GM19238 (cell line): ENCODE measurements around the gene KDR.

Experiments
- DNase-seq: peaks from one replicate; pipeline ENCODE4 v3.0.0; 2011; ENCODE audit warnings: low spot score; ENCODE audit not compliant: insufficient read length

The KDR gene

DNA sequence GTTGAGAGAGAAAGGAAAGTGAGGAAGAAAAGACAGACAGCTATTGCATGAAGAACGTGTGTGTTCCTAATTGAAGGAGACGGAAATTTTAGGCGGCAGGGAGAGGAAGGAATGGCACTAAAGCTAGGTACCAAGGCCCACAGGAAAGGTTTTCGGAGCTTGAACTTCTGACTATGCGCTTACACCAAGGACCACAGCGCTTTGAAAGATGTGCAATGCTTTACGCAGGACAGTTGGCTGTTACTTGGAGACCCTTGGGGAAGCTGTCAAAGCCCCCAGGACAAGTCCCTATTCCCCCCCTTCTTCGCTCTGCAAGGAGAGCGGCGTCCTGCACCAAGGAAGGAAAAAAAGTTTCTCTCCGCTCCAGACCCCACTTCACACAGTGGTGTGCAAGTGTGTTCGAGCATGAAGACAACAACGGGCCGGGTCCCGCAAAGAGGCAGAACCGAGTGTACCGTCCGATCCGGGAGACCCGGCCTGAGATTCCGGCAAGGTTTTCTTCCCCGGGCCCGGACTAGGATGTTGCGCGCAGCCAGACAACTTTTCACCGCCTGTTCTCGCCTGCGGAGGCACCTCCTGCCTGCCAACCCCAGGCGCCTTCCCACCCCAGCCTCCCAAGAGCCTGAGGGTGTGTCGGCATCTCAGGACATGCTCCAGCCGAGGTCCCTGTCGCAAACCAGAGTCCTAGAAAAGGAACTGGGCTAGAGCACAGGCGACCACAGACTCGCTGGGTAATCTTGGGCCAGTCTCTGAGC is 896 bp downstream of the KDR start:
- DNase-seq: no peak

DNA sequence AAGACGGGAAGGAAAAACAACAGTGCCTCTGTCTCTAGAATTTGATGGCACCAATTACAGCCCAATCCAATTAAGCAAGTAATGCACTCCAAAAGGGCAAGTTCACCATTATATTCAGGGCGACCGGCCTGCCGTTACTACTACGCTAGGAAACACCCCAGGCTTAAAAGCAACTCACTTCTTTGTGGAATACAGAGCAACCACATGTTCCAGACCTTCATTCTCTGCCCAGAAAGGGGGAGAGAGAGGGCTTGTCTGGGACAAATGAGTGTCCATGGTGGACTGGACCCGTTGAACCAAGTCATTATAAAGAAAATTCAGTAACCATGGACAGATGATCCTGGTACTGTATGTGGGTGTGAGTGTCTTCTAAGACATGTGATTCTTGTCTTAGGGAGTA is 1.6 kb downstream of the KDR start:
- no peak for DNase-seq

DNA sequence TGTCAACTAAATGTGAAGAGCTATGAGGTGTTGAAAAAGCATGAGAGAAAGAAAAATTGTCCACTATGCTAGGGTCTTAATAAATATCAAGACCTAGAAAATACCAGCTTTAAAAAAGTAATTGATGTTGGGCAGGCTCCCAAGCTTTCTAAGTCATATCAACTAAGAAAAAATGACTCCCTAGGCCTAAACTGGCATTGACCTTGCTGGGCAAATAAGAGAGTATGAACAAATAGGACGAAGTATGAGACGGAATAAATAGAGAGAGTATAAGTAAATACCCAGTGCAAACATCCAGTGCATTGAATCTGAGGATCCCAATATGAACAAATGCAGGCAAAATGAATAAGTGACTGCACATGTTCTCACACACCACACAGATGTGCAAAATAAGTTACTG is 3.2 kb downstream of the KDR start:
- no peak for DNase-seq

DNA sequence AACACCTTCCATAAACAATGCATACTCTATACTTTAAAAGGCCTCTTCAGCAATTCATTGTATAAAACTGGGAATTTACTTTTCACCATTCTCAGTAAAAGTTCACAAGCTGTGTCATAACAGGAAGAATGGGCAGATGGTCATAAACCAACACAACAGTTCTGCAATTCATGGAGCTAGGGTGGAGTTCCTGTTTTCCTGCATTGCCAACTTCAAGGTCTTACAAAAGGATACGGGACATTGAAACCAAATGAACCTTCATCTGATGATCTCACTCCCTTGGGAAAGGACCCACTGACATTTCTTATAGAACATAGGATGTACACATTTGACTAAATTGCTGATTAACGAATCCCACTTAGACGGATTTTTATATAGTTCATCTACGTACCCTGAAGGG is 4.1 kb downstream of the KDR start:
- no peak for DNase-seq

DNA sequence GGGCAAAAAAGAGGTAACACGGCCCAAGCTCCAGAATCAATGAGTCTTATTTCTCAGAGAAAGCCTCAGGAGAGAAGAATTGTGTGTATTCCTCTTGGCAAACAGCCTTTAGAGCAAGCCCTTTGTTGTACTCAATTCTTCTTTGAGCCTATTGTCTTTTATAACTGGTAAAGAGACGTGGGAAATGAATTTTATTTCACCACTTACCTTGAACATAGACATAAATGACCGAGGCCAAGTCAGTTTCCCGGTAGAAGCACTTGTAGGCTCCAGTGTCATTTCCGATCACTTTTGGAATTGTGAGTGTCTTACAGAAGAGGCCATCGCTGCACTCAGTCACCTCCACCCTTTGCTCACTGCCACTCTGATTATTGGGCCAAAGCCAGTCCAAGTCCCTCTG is 7.0 kb downstream of the KDR start:
- DNase-seq: no peak

DNA sequence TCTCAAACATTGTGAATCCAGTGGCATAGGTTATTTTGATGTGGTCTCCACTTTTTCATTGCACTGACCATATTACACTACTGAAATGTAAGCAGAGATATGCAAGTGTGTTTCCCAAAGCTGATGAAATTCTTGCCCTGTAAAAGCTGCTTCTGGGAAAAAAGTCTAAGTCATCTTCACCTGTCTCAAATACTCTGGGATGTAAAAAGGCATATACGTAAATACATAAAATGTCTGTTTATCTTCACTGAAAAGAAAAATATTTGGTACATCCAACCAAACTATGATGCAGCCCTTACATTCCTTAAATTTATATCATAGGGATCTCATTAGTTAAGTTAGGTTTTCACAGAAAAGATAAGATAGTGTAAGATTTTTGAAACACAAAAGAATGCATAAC is 7.9 kb downstream of the KDR start:
- DNase-seq: no peak

DNA sequence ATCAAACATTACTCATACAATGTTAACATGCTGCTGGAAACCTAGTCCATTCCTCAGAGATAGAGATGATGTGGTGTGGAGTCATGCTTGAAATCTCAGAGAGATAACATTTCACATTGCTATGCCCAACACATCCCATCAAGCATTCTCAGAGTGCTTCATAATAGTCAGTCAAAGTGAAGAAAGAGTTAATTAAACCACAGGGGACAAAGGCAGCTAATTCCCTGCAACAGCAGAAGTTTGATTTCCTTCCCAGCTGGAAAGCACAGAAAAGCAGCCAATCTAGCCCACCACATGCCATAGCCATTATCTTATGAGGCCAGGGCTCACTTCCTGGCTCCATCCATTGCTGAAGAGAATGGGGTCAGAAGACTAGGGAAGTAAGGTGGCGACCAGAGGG is 8.9 kb downstream of the KDR start:
- DNase-seq: no peak

DNA sequence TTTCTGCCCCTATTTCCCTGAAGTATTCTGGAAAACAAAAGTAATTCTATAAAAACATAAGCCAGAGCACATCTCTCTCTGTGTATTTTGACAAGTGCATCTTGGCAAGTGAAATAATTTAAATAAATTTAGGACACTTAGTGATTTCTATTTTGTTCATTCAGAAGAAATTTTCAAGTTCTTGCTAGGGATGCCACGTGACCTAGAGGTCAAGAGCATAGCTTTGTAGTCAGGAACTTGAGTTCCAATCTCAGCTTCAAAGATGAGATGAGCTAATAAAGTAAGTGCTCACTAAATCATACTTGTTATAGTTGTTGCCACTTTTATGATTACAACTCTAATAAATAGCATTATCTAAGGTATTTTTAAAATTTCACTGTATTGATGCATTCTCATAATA is 13.8 kb downstream of the KDR start:
- DNase-seq: no peak

DNA sequence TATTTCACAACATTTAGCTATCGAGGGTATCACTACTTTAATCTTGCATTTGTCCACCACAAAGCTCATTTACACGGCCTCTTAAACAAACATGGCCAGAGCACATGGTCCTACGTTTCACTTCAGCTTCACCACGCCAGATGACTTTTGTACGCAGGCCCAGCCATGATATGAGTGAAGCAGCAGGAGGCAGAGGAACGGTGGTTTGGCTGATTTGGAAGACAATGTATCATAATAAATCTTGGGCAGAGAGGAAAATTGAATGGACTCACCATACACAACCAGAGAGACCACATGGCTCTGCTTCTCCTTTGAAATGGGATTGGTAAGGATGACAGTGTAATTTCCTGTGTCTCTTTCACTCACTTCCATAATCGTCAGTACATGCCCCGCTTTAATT is 15.3 kb downstream of the KDR start:
- no peak for DNase-seq

DNA sequence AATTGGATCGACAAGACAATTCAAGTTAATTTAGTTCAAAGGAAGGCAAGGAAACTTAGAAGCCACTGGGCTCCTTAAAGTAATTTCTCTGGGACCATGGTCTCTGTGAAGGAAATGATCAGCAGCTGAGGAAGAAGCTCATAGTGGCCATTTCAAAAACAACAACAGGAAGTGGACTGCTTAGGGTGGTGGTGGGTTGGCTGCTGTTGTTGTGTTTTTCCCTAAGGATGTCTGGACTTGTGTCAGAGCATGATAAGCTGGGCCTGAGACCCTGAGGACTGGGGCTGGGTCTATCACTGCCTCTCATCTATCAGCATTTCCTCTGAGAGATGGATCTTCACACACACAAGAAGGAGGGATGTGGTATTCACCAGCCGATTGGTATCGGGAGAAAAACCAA is 18.3 kb downstream of the KDR start:
- DNase-seq: no peak

DNA sequence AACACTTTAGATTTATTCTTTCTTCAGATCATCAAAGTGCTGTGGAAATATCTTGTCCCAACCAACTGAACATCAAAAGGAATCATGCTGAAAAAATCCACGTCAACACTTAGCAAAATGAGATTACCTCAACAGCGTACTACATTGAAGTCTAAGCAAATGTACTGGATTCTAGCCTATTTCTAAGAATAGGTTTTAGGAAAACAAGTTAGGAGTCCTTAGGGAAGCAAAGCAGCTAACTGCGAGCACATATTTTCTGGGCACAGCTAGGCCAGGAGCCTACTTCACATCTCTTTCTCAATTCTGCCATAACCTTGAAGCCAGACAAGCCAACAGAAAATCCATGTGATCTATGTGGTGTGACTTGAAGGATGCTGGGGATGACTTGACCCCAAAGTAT is 22.2 kb downstream of the KDR start:
- DNase-seq: no peak

DNA sequence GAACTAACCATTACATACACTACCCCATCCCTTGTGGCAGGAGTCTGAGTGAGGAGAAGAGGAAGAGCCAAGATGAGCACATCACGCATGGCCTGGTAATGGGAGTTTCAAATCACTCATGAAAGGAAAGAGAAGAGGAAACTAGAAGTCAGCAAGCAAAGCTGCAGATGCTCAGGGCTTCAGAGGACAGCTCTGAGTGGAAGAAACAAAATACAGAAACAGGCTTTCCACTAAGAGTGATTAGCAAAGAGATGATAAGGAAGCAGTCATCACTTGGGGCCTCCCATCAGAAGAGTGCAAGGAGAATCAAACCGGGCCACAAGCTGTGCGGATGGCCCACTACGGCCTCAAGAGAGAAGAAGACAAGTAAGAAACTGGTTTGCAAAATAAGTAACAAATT is 25.6 kb downstream of the KDR start:
- DNase-seq: no peak

DNA sequence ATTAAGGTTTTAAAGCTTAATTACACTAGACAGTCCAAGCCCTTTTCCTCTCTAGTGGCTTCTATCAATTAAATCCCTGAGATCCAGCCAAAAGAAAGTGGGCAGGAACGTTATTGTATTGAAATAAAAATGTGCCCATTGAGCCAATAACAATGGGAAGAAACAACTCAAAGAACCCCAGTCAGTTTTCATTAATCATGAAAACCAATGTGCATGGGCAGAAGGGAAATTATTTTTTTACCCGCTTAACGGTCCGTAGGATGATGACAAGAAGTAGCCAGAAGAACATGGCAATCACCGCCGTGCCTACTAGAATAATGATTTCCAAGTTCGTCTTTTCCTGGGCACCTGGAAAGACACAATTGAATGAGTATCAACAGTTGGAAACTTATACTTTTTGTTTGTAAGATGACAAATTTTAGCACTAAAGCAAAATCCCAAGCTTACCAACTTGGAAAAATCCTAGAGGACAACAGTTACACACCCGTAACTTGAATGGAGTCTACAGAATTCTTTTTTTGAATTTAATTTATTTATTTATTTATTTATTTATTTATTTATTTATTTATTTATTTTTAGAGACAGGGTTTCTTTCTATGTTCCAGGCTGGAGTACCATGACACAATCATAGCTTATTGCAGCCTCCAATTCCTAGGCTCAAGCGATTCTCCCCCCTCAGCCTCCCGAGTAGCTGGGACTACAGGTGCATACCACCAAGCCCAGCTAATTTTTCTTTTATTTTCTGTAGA is 26.8 kb downstream of the KDR start:
- no peak for DNase-seq

DNA sequence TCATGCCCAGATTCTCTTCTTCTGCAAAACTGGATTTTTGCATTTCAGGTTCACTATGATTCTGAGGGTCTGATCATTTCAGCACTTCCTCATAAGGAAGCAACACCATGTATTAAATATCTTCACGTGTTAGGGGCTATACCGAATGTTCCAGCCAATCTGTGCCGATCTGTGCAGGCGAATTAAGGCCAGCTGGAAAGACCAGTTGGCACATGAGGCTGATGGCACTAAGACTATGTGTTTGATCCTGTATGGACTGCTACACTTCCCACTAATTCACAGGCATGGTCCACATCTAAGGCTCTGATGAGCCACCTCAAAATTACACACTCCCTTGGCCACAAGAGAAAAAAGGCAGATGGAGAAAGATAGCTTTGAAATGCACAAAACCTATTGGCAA is 28.8 kb downstream of the KDR start:
- no peak for DNase-seq

DNA sequence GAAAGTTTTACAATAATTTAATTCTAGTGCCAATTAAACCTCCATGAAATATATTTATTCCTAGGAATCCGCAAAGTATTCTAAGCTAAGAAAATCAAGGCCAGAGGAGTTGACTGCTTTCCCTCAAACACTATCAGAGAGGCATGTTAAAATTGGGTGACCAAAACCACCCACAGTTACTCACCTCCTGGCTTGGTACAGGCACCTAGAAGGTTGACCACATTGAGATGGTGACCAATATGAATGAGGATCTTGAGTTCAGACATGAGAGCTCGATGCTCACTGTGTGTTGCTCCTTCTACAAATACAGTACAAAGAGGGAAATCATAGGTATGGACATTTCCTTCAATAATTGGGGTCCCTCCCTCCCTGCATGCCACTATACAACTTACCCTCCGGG is 29.4 kb downstream of the KDR start:
- DNase-seq: no peak

DNA sequence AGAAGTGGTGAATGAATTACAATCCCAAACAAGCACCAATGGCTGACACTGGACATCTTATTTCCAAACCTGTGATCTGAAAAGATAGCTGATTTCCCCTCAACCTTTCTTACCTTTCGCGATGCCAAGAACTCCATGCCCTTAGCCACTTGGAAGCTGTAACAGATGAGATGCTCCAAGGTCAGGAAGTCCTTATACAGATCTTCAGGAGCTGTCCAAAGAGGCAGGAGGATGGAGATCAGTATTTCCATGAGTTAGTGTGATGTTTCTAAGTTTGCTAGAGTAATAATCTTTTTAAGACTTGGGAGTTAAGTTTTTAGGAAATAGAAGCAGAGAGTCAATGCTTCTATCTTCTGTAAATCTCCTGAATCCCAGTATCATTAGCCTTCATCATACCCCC is 32.9 kb downstream of the KDR start:
- no peak for DNase-seq

DNA sequence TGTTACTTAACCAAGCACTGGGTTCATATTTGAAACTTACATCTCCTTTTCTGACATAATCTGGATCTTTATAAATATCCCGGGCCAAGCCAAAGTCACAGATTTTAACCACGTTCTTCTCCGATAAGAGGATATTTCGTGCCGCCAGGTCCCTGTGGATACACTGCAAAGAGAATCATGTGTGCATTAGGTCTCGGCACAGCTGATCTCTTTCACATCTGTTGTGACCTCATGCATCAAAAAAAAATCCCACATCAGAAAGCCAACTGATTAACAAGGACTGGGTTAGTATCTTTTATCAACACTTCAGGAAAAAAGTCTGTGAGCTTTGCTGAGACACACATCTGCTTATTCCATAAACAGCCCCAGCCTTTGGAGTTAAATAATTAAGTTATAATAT is 35.5 kb downstream of the KDR start:
- DNase-seq: no peak

DNA sequence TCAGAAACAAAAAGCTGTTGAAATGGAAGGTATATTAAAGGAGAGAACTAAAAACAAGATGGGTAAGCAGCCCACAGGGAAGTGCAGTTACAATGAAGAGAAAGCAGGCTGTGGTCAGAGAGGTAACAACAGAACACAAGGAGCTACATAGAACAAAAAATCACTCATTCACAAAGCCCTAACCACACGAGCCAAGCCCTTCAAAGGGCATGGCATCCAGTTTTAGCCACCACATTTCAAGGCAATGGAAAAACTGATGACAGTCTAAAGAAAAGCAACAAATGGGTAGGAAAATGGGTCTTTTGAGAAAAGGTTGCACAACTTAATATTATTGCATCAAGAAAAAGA is 37.5 kb downstream of the KDR start:
- no peak for DNase-seq

DNA sequence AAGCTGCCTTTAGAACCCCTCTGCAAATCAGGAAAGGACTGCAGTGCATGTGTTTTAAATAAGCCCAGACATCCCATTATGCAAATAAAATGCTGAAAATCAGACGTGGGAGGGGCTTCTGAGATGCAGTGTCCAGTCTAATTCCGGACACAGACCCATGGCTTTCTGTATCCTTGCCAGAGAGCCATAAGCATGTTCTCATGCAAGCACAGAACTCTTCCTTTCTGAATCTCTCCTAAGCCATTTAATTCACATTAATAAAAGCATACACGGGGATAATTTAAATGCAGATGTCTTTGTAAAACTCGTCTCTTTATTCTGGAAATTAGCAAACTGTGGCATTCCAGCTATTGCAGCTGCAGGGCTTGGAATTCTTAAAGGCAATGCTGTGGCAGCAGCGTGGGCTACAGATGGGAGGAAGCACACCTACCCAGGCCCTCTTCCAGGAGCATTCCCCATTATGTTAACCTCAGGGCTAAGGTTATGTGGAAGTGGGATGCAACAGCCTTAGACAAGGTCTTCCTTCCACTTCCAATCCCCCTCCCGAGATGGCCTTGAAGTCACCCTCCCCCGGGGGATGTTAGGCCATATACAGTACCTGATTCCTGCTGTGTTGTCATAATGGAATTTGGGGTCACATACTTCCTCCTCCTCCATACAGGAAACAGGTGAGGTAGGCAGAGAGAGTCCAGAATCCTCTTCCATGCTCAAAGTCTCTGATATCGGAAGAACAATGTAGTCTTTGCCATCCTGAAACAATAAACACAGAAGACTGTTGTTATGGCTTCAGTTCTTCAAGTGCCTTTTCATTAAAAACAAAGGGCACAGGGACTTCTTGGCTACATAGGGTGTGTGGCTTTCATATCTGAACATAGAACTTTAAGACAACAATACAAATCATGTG is 38.1 kb downstream of the KDR start:
- DNase-seq: no peak

DNA sequence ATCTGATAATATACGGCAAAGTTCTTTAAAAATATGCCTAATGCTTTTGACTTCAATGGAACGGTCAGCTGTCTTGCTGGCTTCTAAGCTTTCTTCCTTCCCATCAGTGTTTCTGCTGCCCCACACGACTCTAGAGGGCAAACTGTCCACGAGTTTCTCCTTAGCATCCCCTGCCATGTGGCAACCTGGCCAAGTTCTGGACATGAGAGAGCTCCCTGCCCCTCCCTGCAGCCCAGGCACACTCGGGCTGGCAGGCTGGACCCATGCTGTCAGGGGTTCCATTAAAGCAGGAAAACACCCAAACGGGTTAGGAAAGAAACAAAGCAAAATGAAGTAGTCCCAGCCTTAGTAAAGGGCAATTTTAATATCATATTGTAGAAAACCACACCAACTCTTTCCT is 38.8 kb downstream of the KDR start:
- no peak for DNase-seq

DNA sequence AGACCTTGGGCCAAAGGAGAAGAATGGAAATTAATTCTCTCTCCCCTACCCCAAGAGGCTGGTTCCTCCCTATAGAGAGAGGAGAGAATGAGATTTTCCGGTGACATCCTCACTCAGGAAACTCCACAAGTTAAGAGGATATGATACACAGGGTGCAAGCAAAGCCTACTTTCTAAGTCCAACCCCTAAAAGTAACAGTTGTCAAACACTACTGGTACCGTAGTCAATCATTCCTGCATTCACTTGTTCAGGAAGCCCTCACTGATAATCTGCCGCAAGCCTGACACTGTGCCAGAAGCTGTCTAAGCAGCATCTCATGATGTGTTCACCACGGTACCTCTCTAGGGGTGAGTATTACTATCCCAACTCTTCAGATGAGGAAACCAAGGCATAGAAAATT is 41.7 kb downstream of the KDR start:
- DNase-seq: no peak

DNA sequence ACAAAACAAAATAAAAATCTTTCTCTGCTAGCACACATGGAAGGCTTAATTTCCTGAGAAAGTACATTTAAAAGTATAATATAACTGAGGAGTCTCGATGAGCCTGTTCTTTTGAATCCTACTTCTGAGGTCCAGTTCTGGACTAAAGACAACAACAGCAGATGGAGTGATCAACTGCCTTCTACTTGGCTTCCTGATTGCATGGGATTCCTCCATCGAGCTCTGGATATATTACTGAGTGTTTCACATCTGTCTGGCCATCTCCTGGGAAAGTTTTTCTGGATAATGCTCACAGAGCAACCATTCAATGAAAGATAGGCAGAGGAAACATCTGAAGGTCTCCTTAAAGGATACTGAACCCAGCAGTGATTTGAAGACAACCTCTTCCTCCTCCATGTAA is 42.6 kb downstream of the KDR start:
- no peak for DNase-seq
